SK-N-MC (cell line): Measurements from ENCODE around the gene SULF2.

Experiments used
- DNase-seq: peaks from one replicate; pipeline ENCODE4 v3.0.0-alpha.2; 2011; ENCODE audit warnings: low read depth, low spot score
- H3K27ac ChIP-seq: fragments of 200-600 bp; sonication (generic); 2 replicates; pipeline ENCODE4 v1.5.1; 2016; ENCODE audit warnings: mixed run types
- H3K36me3 ChIP-seq: fragments of 200-600 bp; sonication (generic); 2 replicates; pipeline ENCODE4 v1.6.1; 2017; ENCODE audit warnings: antibody characterized with exemption, low read length, mixed read lengths; ENCODE audit not compliant: insufficient read depth
- H3K4me3 ChIP-seq: fragments of 200-600 bp; sonication (generic); 2 replicates; pipeline ENCODE4 v1.5.1; 2016
- H3K9ac ChIP-seq: fragments of 200-600 bp; sonication (generic); 2 replicates; pipeline ENCODE4 v1.8.0; 2017; ENCODE audit warnings: mixed run types, mixed read lengths; ENCODE audit not compliant: insufficient read length
- H3K9me3 ChIP-seq: fragments of 200-600 bp; sonication (generic); 2 replicates; pipeline ENCODE4 v1.6.1; 2017; ENCODE audit warnings: low read depth, mild to moderate bottlenecking, antibody characterized with exemption, low read length, moderate library complexity, mixed read lengths
- EZH2 ChIP-seq: fragments of 200-600 bp; sonication (generic); IDR thresholded peaks from one replicate; pipeline ENCODE4 v1.6.1; 2017; ENCODE audit warnings: antibody characterized with exemption
- FOXP2 ChIP-seq: optimal IDR thresholded peaks from 2 replicates; pipeline ENCODE3; 2011; ENCODE audit warnings: mild to moderate bottlenecking, moderate library complexity; ENCODE audit not compliant: insufficient read depth; ENCODE audit errors: extremely low read length, control extremely low read depth
- POLR2AphosphoS5 ChIP-seq: IDR thresholded peaks from 2 replicates; pipeline ENCODE4 v1.6.1; 2012; ENCODE audit warnings: mild to moderate bottlenecking, low read depth, low read length, borderline replicate concordance

Gene SULF2

GRCh38 chr20:47720636-47721427 is 64.4 kb downstream of the SULF2 start:
- no peak overlapping the region for H3K9ac ChIP-seq
- no peaks in the 10 kb centered on the region for H3K36me3 ChIP-seq
- peak overlapping the region; percentile 63 for H3K4me3 ChIP-seq
- peak overlapping the region; percentile 96 for H3K27ac ChIP-seq
- DNase-seq: peak; percentile 76
- H3K9me3 ChIP-seq: no peaks in the 10 kb centered on the region
- TF ChIP-seq FOXP2 (no peak), EZH2 (no peak), POLR2AphosphoS5 (no peak)

- Histone ChIP-seq H3K4me3 (no peak overlapping the region), H3K27ac (no peak overlapping the region), H3K9ac (no peak overlapping the region), H3K36me3 (no peaks in the 10 kb centered on the region), H3K9me3 (no peaks in the 10 kb centered on the region)
- TF ChIP-seq EZH2: no peak
- TF ChIP-seq FOXP2: no peak
- no peak for DNase-seq
Measured at GRCh38 chr20:47719625-47720024, 65.7 kb downstream of the SULF2 start.

GRCh38 chr20:47719211-47719610 is 66.1 kb downstream of the SULF2 start:
- Histone ChIP-seq H3K4me3 (no peak overlapping the region), H3K27ac (no peak overlapping the region), H3K9me3 (no peaks in the 10 kb centered on the region), H3K36me3 (no peaks in the 10 kb centered on the region), H3K9ac (no peak overlapping the region)
- DNase-seq: no peak
- no peak for TF ChIP-seq POLR2AphosphoS5
- TF ChIP-seq EZH2: no peak
- TF ChIP-seq FOXP2: no peak

GRCh38 chr20:47718398-47718797 is 66.9 kb downstream of the SULF2 start:
- H3K9me3 ChIP-seq: no peaks in the 10 kb centered on the region
- no peak overlapping the region for H3K9ac ChIP-seq
- no peaks in the 10 kb centered on the region for H3K36me3 ChIP-seq
- no peak for DNase-seq
- no peak for TF ChIP-seq POLR2AphosphoS5
- TF ChIP-seq FOXP2: no peak
- TF ChIP-seq EZH2: no peak
- H3K27ac ChIP-seq: no peak overlapping the region
- no peak overlapping the region for H3K4me3 ChIP-seq

- no peak for TF ChIP-seq EZH2
- TF ChIP-seq FOXP2: no peak
- no peak for TF ChIP-seq POLR2AphosphoS5
- Histone ChIP-seq H3K36me3 (no peaks in the 10 kb centered on the region), H3K9ac (no peak overlapping the region), H3K27ac (no peak overlapping the region), H3K9me3 (no peaks in the 10 kb centered on the region), H3K4me3 (no peak overlapping the region)
- DNase-seq: no peak
Measured at GRCh38 chr20:47717421-47717820, 67.9 kb downstream of the SULF2 start.

- TF ChIP-seq EZH2 (no peak), FOXP2 (no peak), POLR2AphosphoS5 (no peak)
- H3K27ac ChIP-seq: no peak overlapping the region
- DNase-seq: no peak
Measured at GRCh38 chr20:47713878-47714450, 71.3 kb downstream of the SULF2 start.

GRCh38 chr20:47713163-47713562 is 72.1 kb downstream of the SULF2 start:
- TF ChIP-seq POLR2AphosphoS5: no peak
- no peak for TF ChIP-seq FOXP2
- no peak for TF ChIP-seq EZH2
- no peak overlapping the region for H3K9ac ChIP-seq
- H3K9me3 ChIP-seq: no peaks in the 10 kb centered on the region
- H3K4me3 ChIP-seq: no peak overlapping the region
- H3K36me3 ChIP-seq: no peaks in the 10 kb centered on the region
- no peak for DNase-seq
- H3K27ac ChIP-seq: no peak overlapping the region

More at GRCh38 chr20:47713878-47714450, 71.3 kb downstream of the SULF2 start:
- no peaks in the 10 kb centered on the region for H3K36me3 ChIP-seq
- no peak overlapping the region for H3K4me3 ChIP-seq
- H3K9ac ChIP-seq: no peak overlapping the region
- no peaks in the 10 kb centered on the region for H3K9me3 ChIP-seq

GRCh38 chr20:47711046-47711752 is 74.1 kb downstream of the SULF2 start:
- no peak for TF ChIP-seq EZH2
- TF ChIP-seq POLR2AphosphoS5: no peak
- no peak overlapping the region for H3K9ac ChIP-seq

More at GRCh38 chr20:47711046-47711752, 74.1 kb downstream of the SULF2 start:
- DNase-seq: no peak
- H3K36me3 ChIP-seq: no peaks in the 10 kb centered on the region
- H3K27ac ChIP-seq: no peak overlapping the region
- H3K4me3 ChIP-seq: no peak overlapping the region
- no peaks in the 10 kb centered on the region for H3K9me3 ChIP-seq
